ENCODE results near the gene ATP10A.
A peak's percentile ranks its signal among the peaks of the same experiment; 100 is the strongest.
"Not testable (repeated sequence)": the region's sequence is repeated elsewhere in the genome, so short reads cannot be mapped to it uniquely, and the experiment has no call there.

Gene ATP10A

GRCh38 chr15:25856059-25856458, 7.1 kb downstream of the ATP10A start:
- not testable (repeated sequence) for DNase-seq (ENCODE audit: low read depth in 2 of 2)

GRCh38 chr15:25852661-25853524, 10.2 kb downstream of the ATP10A start:
- no peak for DNase-seq (ENCODE audit: low read depth in 2 of 2)

- DNase-seq (ENCODE audit: low read depth in 2 of 2): no peak
Measured at GRCh38 chr15:25852027-25852426, 11.1 kb downstream of the ATP10A start.

GRCh38 chr15:25850154-25851111, 12.7 kb downstream of the ATP10A start:
- peak; percentile 53 to 60 for DNase-seq (ENCODE audit: low read depth in 2 of 2)

GRCh38 chr15:25849157-25849921, 13.8 kb downstream of the ATP10A start:
- DNase-seq (ENCODE audit: low read depth in 2 of 2): no peak

- no peak for DNase-seq (ENCODE audit: low read depth in 2 of 2)
Measured at GRCh38 chr15:25848784-25849156, 14.4 kb downstream of the ATP10A start.

- no peak for DNase-seq (ENCODE audit: low read depth in 2 of 2)
Measured at GRCh38 chr15:25848325-25848724, 14.8 kb downstream of the ATP10A start.

- DNase-seq (ENCODE audit: low read depth in 2 of 2): no peak
Measured at GRCh38 chr15:25847051-25847450, 16.1 kb downstream of the ATP10A start.

GRCh38 chr15:25846377-25846776, 16.8 kb downstream of the ATP10A start:
- DNase-seq (ENCODE audit: low read depth in 2 of 2): no peak

- DNase-seq (ENCODE audit: low read depth in 2 of 2): no peak
Measured at GRCh38 chr15:25844981-25845680, 18.0 kb downstream of the ATP10A start.

- no peak for DNase-seq (ENCODE audit: low read depth in 2 of 2)
Measured at GRCh38 chr15:25844542-25844941, 18.6 kb downstream of the ATP10A start.

- no peak for DNase-seq (ENCODE audit: low read depth in 2 of 2)
Measured at GRCh38 chr15:25844076-25844475, 19.1 kb downstream of the ATP10A start.

- no peak for DNase-seq (ENCODE audit: low read depth in 2 of 2)
Measured at GRCh38 chr15:25839638-25840156, 23.4 kb downstream of the ATP10A start.

- DNase-seq (ENCODE audit: low read depth in 2 of 2): no peak
Measured at GRCh38 chr15:25838871-25839195, 24.3 kb downstream of the ATP10A start.

- no peak for DNase-seq (ENCODE audit: low read depth in 2 of 2)
Measured at GRCh38 chr15:25838191-25838870, 24.8 kb downstream of the ATP10A start.

- DNase-seq (ENCODE audit: low read depth in 2 of 2): no peak
Measured at GRCh38 chr15:25832158-25832557, 31.0 kb downstream of the ATP10A start.

- no peak for DNase-seq (ENCODE audit: low read depth in 2 of 2)
Measured at GRCh38 chr15:25830844-25831451, 32.2 kb downstream of the ATP10A start.

GRCh38 chr15:25829073-25829472, 34.1 kb downstream of the ATP10A start:
- DNase-seq (ENCODE audit: low read depth in 2 of 2): no peak

GRCh38 chr15:25825207-25825606, 37.9 kb downstream of the ATP10A start:
- DNase-seq (ENCODE audit: low read depth in 2 of 2): no peak

GRCh38 chr15:25824618-25825017, 38.5 kb downstream of the ATP10A start:
- no peak for DNase-seq (ENCODE audit: low read depth in 2 of 2)
